Adrenal gland (tissue), 5 donors: ENCODE results near the gene PSTPIP1.

Experiments
- CTCF ChIP-seq, 6 experiments: fragments of 450-650 bp in 4 of 6; fragments of 200-600 bp in 2 of 6; sonication (generic) in 1 of 6; IDR thresholded peaks; 1 replicate in 5 of 6; 2 replicates in 1 of 6; pipeline versions ENCODE4 v1.5.1 to v1.8.0; 2016 to 2021; ENCODE audit warnings: antibody characterized with exemption in 6 of 6, mild to moderate bottlenecking in 2 of 6, moderate library complexity in 1 of 6
- POLR2A ChIP-seq, 2 donors: fragments of 450-650 bp; IDR thresholded peaks; one replicate each; pipeline ENCODE4 v1.6.1; 2017; ENCODE audit warnings: antibody characterized with exemption in 2 of 2, mild to moderate bottlenecking in 2 of 2, moderate library complexity in 1 of 2
- donor health status: DM: no; HTN: no; CAD: no.

- TF ChIP-seq CTCF (IDR thresholded peaks at IDR 0.05), result no peak
- TF ChIP-seq POLR2A (IDR thresholded peaks at IDR 0.05), result no peak
These were observed at the start of gene PSTPIP1 for GRCh38 chr15:76994971-76995945.
